HEK293 (cell line): ENCODE data around the gene SAE1.

Experiments used
- CTCF ChIA-PET: fragments of 350-600 bp; formaldehyde crosslinking; extraction: SDS; loops from one replicate; lab custom pipeline; 2021; ENCODE audit warnings: antibody characterized with exemption; lab: Yijun Ruan, JAX
- POLR2A ChIA-PET: fragments of 300-600 bp; formaldehyde crosslinking; extraction: SDS; loops from one replicate; lab custom pipeline; 2020; ENCODE audit warnings: antibody characterized with exemption, inconsistent platforms; lab: Yijun Ruan, JAX
- H3K27ac ChIP-seq: fragments of 200-500 bp; sonication (Bioruptor generic); 2 replicates; pipeline ENCODE4 v1.5.1; 2014; ENCODE audit warnings: low read depth, low read length, control low read depth, inconsistent platforms; ENCODE audit errors: extremely low read depth
- H3K36me3 ChIP-seq, 2 experiments: fragments of 200-500 bp in 1 of 2; sonication (Bioruptor generic) in 1 of 2; 1 replicate in 1 of 2; 2 replicates in 1 of 2; pipeline ENCODE4 v1.5.1; 2014 to 2017; ENCODE audit warnings: inconsistent platforms in 2 of 2, low read length in 2 of 2; ENCODE audit not compliant: control insufficient read depth in 2 of 2, insufficient read depth in 1 of 2
- H3K4me1 ChIP-seq: fragments of 200-500 bp; sonication (Bioruptor generic); 2 replicates; pipeline ENCODE4 v1.5.1; 2014; ENCODE audit warnings: mild to moderate bottlenecking, low read length, inconsistent platforms; ENCODE audit not compliant: control insufficient read depth, insufficient read depth
- H3K4me3 ChIP-seq: 2 replicates; pipeline ENCODE4 v1.5.1; 2011; ENCODE audit warnings: low read depth, mild to moderate bottlenecking, control low read depth, low read length, moderate library complexity
- H3K9me3 ChIP-seq: fragments of 200-500 bp; sonication (Bioruptor generic); 2 replicates; pipeline ENCODE4 v1.5.1; 2014; ENCODE audit warnings: low read depth, low read length, inconsistent platforms; ENCODE audit not compliant: control insufficient read depth, insufficient read depth
- AEBP2 ChIP-seq: fragments of 450-650 bp; formaldehyde crosslinking; IDR thresholded peaks from 2 replicates; pipeline ENCODE4 v1.5.1; 2016; ENCODE audit warnings: missing biosample characterization, missing genetic modification characterization, borderline replicate concordance
- KLF16 ChIP-seq: fragments of 450-650 bp; formaldehyde crosslinking; IDR thresholded peaks from 2 replicates; pipeline ENCODE4 v1.5.1; 2017; ENCODE audit warnings: missing biosample characterization, missing genetic modification characterization
- PRDM4 ChIP-seq: fragments of 450-650 bp; formaldehyde crosslinking; IDR thresholded peaks from 2 replicates; pipeline ENCODE4 v1.5.1; 2017; ENCODE audit warnings: missing biosample characterization, missing genetic modification characterization
- ZBTB6 ChIP-seq: fragments of 450-650 bp; formaldehyde crosslinking; IDR thresholded peaks from 2 replicates; pipeline ENCODE4 v1.5.1; 2017; ENCODE audit warnings: missing biosample characterization, missing genetic modification characterization
- ZNF140 ChIP-seq: fragments of 450-650 bp; formaldehyde crosslinking; IDR thresholded peaks from 2 replicates; pipeline ENCODE4 v1.5.1; 2016; ENCODE audit warnings: missing biosample characterization, missing genetic modification characterization
- ZNF174 ChIP-seq: fragments of 450-650 bp; formaldehyde crosslinking; IDR thresholded peaks from 2 replicates; pipeline ENCODE4 v1.5.0; 2017; ENCODE audit warnings: missing biosample characterization, mild to moderate bottlenecking, missing genetic modification characterization
- ZNF221 ChIP-seq: fragments of 450-650 bp; formaldehyde crosslinking; IDR thresholded peaks from 2 replicates; pipeline ENCODE4 v1.5.1; 2017; ENCODE audit warnings: missing biosample characterization, missing genetic modification characterization, borderline replicate concordance
- ZNF366 ChIP-seq: fragments of 450-650 bp; formaldehyde crosslinking; conservative IDR thresholded peaks from 2 replicates; pipeline ENCODE4 v1.5.1; 2016; ENCODE audit warnings: missing biosample characterization, missing genetic modification characterization
- ZNF394 ChIP-seq: fragments of 450-650 bp; formaldehyde crosslinking; IDR thresholded peaks from 2 replicates; pipeline ENCODE4 v1.5.1; 2016; ENCODE audit warnings: missing biosample characterization, missing genetic modification characterization, mild to moderate bottlenecking, moderate library complexity, borderline replicate concordance
- ZNF529 ChIP-seq: fragments of 450-650 bp; formaldehyde crosslinking; IDR thresholded peaks from 2 replicates; pipeline ENCODE4 v1.5.1; 2017; ENCODE audit warnings: missing genetic modification characterization, missing biosample characterization; ENCODE audit not compliant: insufficient replicate concordance
- ZNF610 ChIP-seq: fragments of 450-650 bp; formaldehyde crosslinking; IDR thresholded peaks from 2 replicates; pipeline ENCODE4 v1.5.1; 2016; ENCODE audit warnings: missing biosample characterization, missing genetic modification characterization, borderline replicate concordance
- ZNF626 ChIP-seq: fragments of 450-650 bp; sonication (Bioruptor Pico); formaldehyde crosslinking; IDR thresholded peaks from 2 replicates; pipeline ENCODE4 v1.5.1; 2018; ENCODE audit warnings: missing biosample characterization, missing genetic modification characterization, inconsistent platforms
- ZNF791 ChIP-seq: fragments of 450-650 bp; formaldehyde crosslinking; IDR thresholded peaks from 2 replicates; pipeline ENCODE4 v1.5.1; 2016; ENCODE audit warnings: missing biosample characterization, missing genetic modification characterization
- ZSCAN23 ChIP-seq: fragments of 450-650 bp; formaldehyde crosslinking; IDR thresholded peaks from 2 replicates; pipeline ENCODE4 v1.5.1; 2016; ENCODE audit warnings: missing biosample characterization, missing genetic modification characterization
- TF ChIP-seq, protein P1 (sequence below): fragments of 450-650 bp; formaldehyde crosslinking; IDR thresholded peaks from 2 replicates; pipeline ENCODE4 v1.5.1; 2016; ENCODE audit warnings: missing biosample characterization, missing genetic modification characterization
- TF ChIP-seq, protein P2 (sequence below): fragments of 450-650 bp; formaldehyde crosslinking; IDR thresholded peaks from 2 replicates; pipeline ENCODE4 v1.5.1; 2017; ENCODE audit warnings: missing biosample characterization, missing genetic modification characterization

Gene SAE1

DNA sequence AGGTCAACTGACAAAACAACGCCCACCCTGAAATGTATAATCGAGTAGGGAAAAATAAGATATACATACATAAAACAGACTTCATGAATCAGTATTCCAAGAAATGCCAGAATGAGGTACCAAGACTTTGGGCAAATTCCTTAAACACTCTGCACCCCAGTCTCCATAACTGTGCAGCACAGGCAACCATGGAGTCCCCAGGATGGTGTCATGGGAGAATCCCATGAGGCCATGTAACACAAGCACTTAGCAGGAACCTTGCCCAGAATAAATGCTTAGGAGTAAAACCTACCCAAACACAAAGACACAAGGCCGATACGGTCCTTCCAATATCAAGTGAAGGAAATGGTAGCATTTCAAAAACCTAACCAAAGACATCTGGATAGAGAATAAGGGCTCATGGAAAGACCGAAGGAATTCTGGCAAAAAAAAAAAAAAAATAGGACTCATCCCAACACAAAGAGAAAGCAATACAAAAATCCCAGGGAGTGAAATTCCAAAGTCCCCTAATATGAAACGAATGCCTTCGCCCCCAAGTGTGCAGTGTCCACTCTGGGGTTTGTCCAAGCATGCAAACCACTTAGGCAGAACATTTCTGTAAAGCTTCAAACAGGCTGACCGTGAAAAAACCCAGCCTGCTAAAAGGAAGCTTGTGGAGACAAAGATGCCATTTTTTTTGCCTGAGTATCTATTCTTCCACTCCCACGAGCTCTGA lies 28.1 kb upstream of the SAE1 start:
- no peaks in the 10 kb centered on the region for H3K9me3 ChIP-seq
- ChIA-PET POLR2A (interaction anchor here (0.5 to 1.4 kb wide), 3 partner anchors 11 to 88 kb away, joined by 4 to 10 read pairs (median 4); partner anchors contain the start of gene ZC3H4), CTCF (interaction anchor here (0.5 to 2.6 kb wide), 9 partner anchors 9 to 710 kb away, joined by 3 to 8 read pairs (median 3); no protein-coding TSS in a partner anchor)
- peaks cover 23 to 44% of the 10 kb centered on the region in 2 experiments for H3K36me3 ChIP-seq
- H3K4me3 ChIP-seq = no peak overlapping the region
- TF ChIP-seq ZBTB6 (no peak), KLF16 (tag by site-specific recombination) (no peak), ZNF366 (tag by site-specific recombination) (no peak), ZNF140 (tag by site-specific recombination) (no peak), ZNF221 (tag by site-specific recombination) (no peak), ZSCAN23 (tag by site-specific recombination) (no peak), AEBP2 (tag by site-specific recombination) (no peak), ZNF610 (no peak), PRDM4 (no peak)
- TF ChIP-seq, protein P1, sequence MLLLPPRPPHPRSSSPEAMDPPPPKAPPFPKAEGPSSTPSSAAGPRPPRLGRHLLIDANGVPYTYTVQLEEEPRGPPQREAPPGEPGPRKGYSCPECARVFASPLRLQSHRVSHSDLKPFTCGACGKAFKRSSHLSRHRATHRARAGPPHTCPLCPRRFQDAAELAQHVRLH (tag by site-specific recombination) = no peak
- H3K27ac ChIP-seq = 0 out of 2 replicates have a peak overlapping the region, but pooled peaks have one; percentile 5
- peaks cover 10% of the 10 kb centered on the region for H3K4me1 ChIP-seq

DNA sequence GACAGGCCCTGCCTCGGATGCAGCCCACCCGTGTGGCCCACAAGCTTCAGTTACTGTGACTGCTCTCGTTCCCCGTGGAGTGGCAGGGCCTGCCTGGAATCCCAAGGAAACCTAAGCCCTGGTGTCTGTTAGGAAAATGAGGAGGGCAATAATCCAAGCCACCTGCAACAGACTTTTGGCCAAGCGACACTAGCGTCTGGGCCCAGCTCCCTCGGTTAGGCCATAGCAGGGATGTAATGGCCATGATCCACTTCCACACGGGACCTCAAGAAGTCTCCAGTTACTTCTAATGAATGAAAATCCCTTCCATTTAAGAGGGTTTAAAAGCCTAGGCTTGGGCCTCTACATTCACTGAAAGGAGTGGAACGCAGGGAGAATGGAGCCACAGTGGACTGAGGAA lies 26.0 kb upstream of the SAE1 start:
- peak overlapping the region; percentile 25; the same call in 1 of the 2 replicates for H3K27ac ChIP-seq
- no peak for TF ChIP-seq ZNF626 (tag by site-specific recombination)
- no peak for TF ChIP-seq ZNF529 (tag by site-specific recombination)
- TF ChIP-seq ZNF140 (tag by site-specific recombination) = no peak
- TF ChIP-seq ZNF394 = no peak
- no peak for TF ChIP-seq ZNF791 (tag by site-specific recombination)
- TF ChIP-seq ZNF174 (tag by site-specific recombination) = no peak
- TF ChIP-seq, protein P2, sequence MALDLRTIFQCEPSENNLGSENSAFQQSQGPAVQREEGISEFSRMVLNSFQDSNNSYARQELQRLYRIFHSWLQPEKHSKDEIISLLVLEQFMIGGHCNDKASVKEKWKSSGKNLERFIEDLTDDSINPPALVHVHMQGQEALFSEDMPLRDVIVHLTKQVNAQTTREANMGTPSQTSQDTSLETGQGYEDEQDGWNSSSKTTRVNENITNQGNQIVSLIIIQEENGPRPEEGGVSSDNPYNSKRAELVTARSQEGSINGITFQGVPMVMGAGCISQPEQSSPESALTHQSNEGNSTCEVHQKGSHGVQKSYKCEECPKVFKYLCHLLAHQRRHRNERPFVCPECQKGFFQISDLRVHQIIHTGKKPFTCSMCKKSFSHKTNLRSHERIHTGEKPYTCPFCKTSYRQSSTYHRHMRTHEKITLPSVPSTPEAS (tag by site-specific recombination) = no peak
- TF ChIP-seq, all 188 proteins: peak for 0
- Histone ChIP-seq H3K9me3 (no peaks in the 10 kb centered on the region), H3K4me3 (no peak overlapping the region), H3K36me3 (peaks cover 23 to 49% of the 10 kb centered on the region in 2 experiments), H3K4me1 (peaks cover 27% of the 10 kb centered on the region)
- POLR2A ChIA-PET = interaction anchor here (1.3 to 1.5 kb wide), 2 partner anchors 9 to 15 kb away, joined by 3 to 15 read pairs; partner anchors contain the start of gene ZC3H4
- CTCF ChIA-PET = interaction anchor here (1.2 kb wide), 1 partner anchor 11 kb away, joined by 3 read pairs; no protein-coding TSS in a partner anchor
